K562 (cell line): ENCODE results near the gene HINT3. TPM values are rescaled to one million over a fixed set of nuclear protein-coding genes. Genes with fewer than 3 reads are reported as not detected.
A peak's percentile ranks its signal among the peaks of the same experiment; 100 is the strongest.

Experiments
- ATAC-seq: fragments of 200-7000 bp; cut with Tn5 transposase; 3 replicates; pipeline ENCODE4 v1.9.1; 2020; ENCODE audit warnings: moderate library complexity
- BruUV-seq: library from RNA; stranded (reverse); fragments of 400-500 nt; replicated peaks from 2 replicates; lab custom pipeline; 2021; lab: Mats Ljungman, UMichigan
- CTCF ChIA-PET: fragments of 300-600 bp; formaldehyde crosslinking; extraction: SDS; loops from one replicate; lab custom pipeline; 2021; ENCODE audit warnings: low intra/inter-chr PET ratio; lab: Yijun Ruan, JAX
- POLR2A ChIA-PET: fragments of 300-600, 350-650 bp; sonication (Branson Sonifier 250); formaldehyde crosslinking; extraction: SDS; loops from one replicate; lab custom pipeline; 2021; ENCODE audit warnings: antibody characterized with exemption, inconsistent platforms; lab: Yijun Ruan, JAX
- DNase-seq, 4 experiments: peaks; one replicate each; pipeline versions ENCODE4 v3.0.0 to v3.0.0-alpha.2; 2011 to 2018; ENCODE audit warnings: low spot score in 3 of 4, mixed read lengths in 3 of 4; ENCODE audit errors: extremely low read depth in 1 of 4
- FAIRE-seq: peaks from 2 replicates; lab custom pipeline; 2011; peaks lifted over from hg19 to GRCh38; lab: Jason Lieb, UNC
- H2AFZ ChIP-seq: 2 replicates; pipeline ENCODE4 v1.6.0; 2011; ENCODE audit warnings: low read depth, low read length, control low read depth, inconsistent platforms
- H3K27ac ChIP-seq: fragments of 200-600 bp; 3 replicates; pipeline ENCODE4 v1.8.0; 2011; ENCODE audit warnings: low read depth, mild to moderate bottlenecking, control low read depth, inconsistent platforms, low read length, moderate library complexity, mixed read lengths; ENCODE audit errors: extremely low read depth
- H3K27me3 ChIP-seq, 2 experiments: fragments of 300-600 bp in 1 of 2; 2 replicates in 1 of 2; 3 replicates in 1 of 2; pipeline versions ENCODE4 v1.6.0 to v1.8.0; 2011; ENCODE audit warnings: inconsistent platforms in 2 of 2, low read length in 2 of 2, mild to moderate bottlenecking in 1 of 2, mixed read lengths in 1 of 2, moderate library complexity in 1 of 2; ENCODE audit not compliant: control insufficient read depth in 2 of 2, insufficient read depth in 2 of 2
- H3K36me3 ChIP-seq: fragments of 300-600 bp; 3 replicates; pipeline ENCODE4 v1.8.0; 2011; ENCODE audit warnings: mild to moderate bottlenecking, low read length, inconsistent platforms; ENCODE audit not compliant: control insufficient read depth, insufficient read depth
- H3K4me1 ChIP-seq, 2 experiments: fragments of 200-600 bp in 1 of 2; replicated peaks in 1 of 2; 2 replicates in 1 of 2; 3 replicates in 1 of 2; pipeline versions ENCODE4 v1.5.1 to v1.8.0; 2011; ENCODE audit warnings: inconsistent platforms in 2 of 2, low read length in 2 of 2, mild to moderate bottlenecking in 1 of 2, mixed read lengths in 1 of 2, moderate library complexity in 1 of 2; ENCODE audit not compliant: control insufficient read depth in 2 of 2, insufficient read depth in 2 of 2
- H3K4me2 ChIP-seq: 2 replicates; pipeline ENCODE4 v1.6.1; 2011; ENCODE audit warnings: low read length, control low read depth, inconsistent platforms, mixed read lengths; ENCODE audit not compliant: insufficient read depth
- H3K4me3 ChIP-seq: fragments of 200-600 bp; sonication (generic), shearing (Covaris generic); 2 replicates; pipeline ENCODE4 v1.5.1; 2016; ENCODE audit warnings: control low read depth, inconsistent platforms
- H3K79me2 ChIP-seq: fragments of 200-600 bp; 3 replicates; pipeline ENCODE4 v1.8.0; 2011; ENCODE audit warnings: low read length, inconsistent platforms; ENCODE audit not compliant: control insufficient read depth, insufficient read depth
- H3K9ac ChIP-seq, 2 experiments: 2 replicates each; pipeline versions ENCODE4 v1.6.0 to v1.6.1; 2011; ENCODE audit warnings: low read depth in 2 of 2, low read length in 2 of 2, control low read depth in 1 of 2, inconsistent platforms in 1 of 2, mild to moderate bottlenecking in 1 of 2, mixed read lengths in 1 of 2; ENCODE audit not compliant: insufficient read depth in 1 of 2
- H3K9me1 ChIP-seq: one replicate; pipeline ENCODE4 v1.6.0; 2011; ENCODE audit warnings: inconsistent platforms, mild to moderate bottlenecking, low read length, moderate library complexity; ENCODE audit not compliant: control insufficient read depth, insufficient read depth
- H3K9me3 ChIP-seq: replicated peaks from 2 replicates; pipeline ENCODE4 v1.5.1; 2011; ENCODE audit warnings: low read depth, low read length, inconsistent platforms; ENCODE audit not compliant: control insufficient read depth, insufficient read depth
- H4K20me1 ChIP-seq: replicated peaks from 2 replicates; pipeline ENCODE4 v1.6.1; 2011; ENCODE audit warnings: low read length, inconsistent platforms, mixed read lengths; ENCODE audit not compliant: control insufficient read depth, insufficient read depth
- CTCF ChIP-seq, 3 experiments: IDR thresholded peaks in 2 of 3; conservative IDR thresholded peaks in 1 of 3; 2 replicates each; pipeline ENCODE4 v1.5.1; 2011 to 2012; ENCODE audit warnings: low read length in 3 of 3, mild to moderate bottlenecking in 3 of 3, control low read depth in 2 of 3, improper control_type of control experiment in 1 of 3, inconsistent platforms in 1 of 3, low read depth in 1 of 3, mixed read lengths in 1 of 3, moderate library complexity in 1 of 3; ENCODE audit not compliant: insufficient read depth in 2 of 3
- RAD21 ChIP-seq, 2 experiments: fragments of 250-450 bp in 1 of 2; fragments of 450-650 bp in 1 of 2; sonication (Bioruptor Pico) in 1 of 2; formaldehyde crosslinking in 1 of 2; IDR thresholded peaks in 1 of 2; conservative IDR thresholded peaks in 1 of 2; 2 replicates each; pipeline versions ENCODE4 v1.4.0 to v1.8.0; 2020 to 2022; ENCODE audit warnings: mild to moderate bottlenecking in 2 of 2, moderate library complexity in 1 of 2
- SMAD3 ChIP-seq: fragments of 450-650 bp; formaldehyde crosslinking; conservative IDR thresholded peaks from 2 replicates; pipeline ENCODE4 v1.4.0; 2020; ENCODE audit warnings: mild to moderate bottlenecking
- WGBS: fragments of 100-300 bp; shearing (Covaris generic); methylation state at CpG from one replicate; pipeline ENCODE4 v1.1.6; 2016; ENCODE audit warnings: low coverage, mixed read lengths; ENCODE audit not compliant: insufficient coverage; ENCODE audit errors: missing lambda C conversion rate; 5-methylcytosine and 5-hydroxymethylcytosine counted together
- in situ Hi-C: fragments of 300-500 bp; cut with MboI; formaldehyde crosslinking; loops from 4 replicates; pipeline ENCODE4 v1.15.0; 2018; ENCODE audit warnings: inconsistent platforms, mixed read lengths
- intact Hi-C: fragments of 100-400 bp; cut with micrococcal nuclease; formaldehyde crosslinking; loops from 2 replicates; pipeline ENCODE4 v1.14.2; 2022
- polyA plus RNA-seq, 8 experiments: library from polyadenylated mRNA; depleted of rRNA in 4 of 8; stranded (reverse) in 5 of 8; unstranded in 3 of 8; fragments of >200 nt; fragmentation: Nextera tagmentation in 2 of 8; fragmentation: Illumina TruSeq in 1 of 8; extraction: Ambion mirVana in 2 of 8; extraction: Trizol in 1 of 8; gene quantifications; 2 replicates each; pipeline versions ENCODE4 v1.2.1 to v1.2.3, GENCODE V29; 2011 to 2014; ENCODE audit warnings: inconsistent platforms in 1 of 8, missing spikeins in 1 of 8
- total RNA-seq, 7 experiments: library from RNA; depleted of rRNA in 6 of 7; stranded (reverse); fragments of >200 nt in 6 of 7; fragmentation: Illumina TruSeq in 2 of 7; extraction: Trizol in 2 of 7; gene quantifications; 2 replicates each; pipeline versions ENCODE4 v1.2.1 to v1.2.3, GENCODE V29; 2011 to 2021; ENCODE audit warnings: low replicate concordance in 1 of 7
- TF ChIP-seq, protein P1 (sequence below): sonication (generic); formaldehyde crosslinking; IDR thresholded peaks from 2 replicates; pipeline ENCODE4 v1.8.1; 2023; ENCODE audit warnings: mild to moderate bottlenecking, missing genetic modification reagents

Gene HINT3
- total and polyA plus RNA-seq, 9 of the 15 experiments (the other 6 are each of a cell fraction or from before 2014, with no cell fraction given), result 1.4 to 16.6 (median 10.8) TPM

DNA sequence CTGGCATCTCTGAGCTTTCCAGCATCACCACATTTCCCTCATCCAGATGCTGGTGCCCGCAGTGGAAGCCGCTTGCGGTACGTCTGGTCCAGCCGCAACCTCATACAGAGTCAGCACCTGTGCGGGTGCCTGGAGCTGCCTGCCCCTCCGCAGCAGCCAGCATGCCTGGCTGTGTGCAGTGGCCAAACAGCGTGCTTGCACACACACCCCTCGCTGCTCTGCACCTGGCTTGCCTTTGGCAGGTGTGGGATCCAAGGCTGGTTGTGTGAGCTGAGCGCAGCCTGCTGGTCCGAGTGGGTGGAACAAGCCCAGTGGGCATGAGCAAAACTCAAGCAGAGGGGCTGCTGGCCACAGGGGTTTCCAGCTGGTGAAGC, 3.1 kb upstream of the HINT3 start:
- Histone ChIP-seq H3K9ac (no peak overlapping the region; a peak in 1 of 4 replicates), H3K36me3 (no peaks in the 10 kb centered on the region), H3K4me3 (no peak overlapping the region), H3K27ac (no peak overlapping the region), H3K9me1 (no peaks in the 10 kb centered on the region), H3K9me3 (peaks cover 5% of the 10 kb centered on the region; the same call in 1 of the 2 replicates), H3K79me2 (peaks cover 17% of the 10 kb centered on the region), H3K27me3 (no peaks in the 10 kb centered on the region), H3K4me2 (no peak overlapping the region), H3K4me1 (peaks cover 37 to 52% of the 10 kb centered on the region in 2 experiments; a peak in 4 of 5 replicates), H2AFZ (no peak overlapping the region; the same call in 1 of the 2 replicates), H4K20me1 (no peaks in the 10 kb centered on the region)
- 94% methylated on average over 11 of the region's 11 CpGs for WGBS
- BruUV-seq, result no TSS peak
- TF ChIP-seq SMAD3 (CRISPR knock-in tag) (no peak), CTCF (IDR thresholded peaks at IDR 0.05 in 2 of 3, conservative IDR thresholded peaks at IDR 0.05 in 1 of 3; ENCODE audit: insufficient read depth in 2 of 3, low read depth in 1 of 3, low read length in 3 of 3) (peak; percentile 8 to 37 (median 28); a peak in 2 of 6 replicates), RAD21 (CRISPR knock-in tag; conservative IDR thresholded peaks at IDR 0.05 in 1 of 2, IDR thresholded peaks at IDR 0.05 in 1 of 2) (peak; percentile 15 to 36; a peak in 1 of 4 replicates)
- TF ChIP-seq, protein P1, sequence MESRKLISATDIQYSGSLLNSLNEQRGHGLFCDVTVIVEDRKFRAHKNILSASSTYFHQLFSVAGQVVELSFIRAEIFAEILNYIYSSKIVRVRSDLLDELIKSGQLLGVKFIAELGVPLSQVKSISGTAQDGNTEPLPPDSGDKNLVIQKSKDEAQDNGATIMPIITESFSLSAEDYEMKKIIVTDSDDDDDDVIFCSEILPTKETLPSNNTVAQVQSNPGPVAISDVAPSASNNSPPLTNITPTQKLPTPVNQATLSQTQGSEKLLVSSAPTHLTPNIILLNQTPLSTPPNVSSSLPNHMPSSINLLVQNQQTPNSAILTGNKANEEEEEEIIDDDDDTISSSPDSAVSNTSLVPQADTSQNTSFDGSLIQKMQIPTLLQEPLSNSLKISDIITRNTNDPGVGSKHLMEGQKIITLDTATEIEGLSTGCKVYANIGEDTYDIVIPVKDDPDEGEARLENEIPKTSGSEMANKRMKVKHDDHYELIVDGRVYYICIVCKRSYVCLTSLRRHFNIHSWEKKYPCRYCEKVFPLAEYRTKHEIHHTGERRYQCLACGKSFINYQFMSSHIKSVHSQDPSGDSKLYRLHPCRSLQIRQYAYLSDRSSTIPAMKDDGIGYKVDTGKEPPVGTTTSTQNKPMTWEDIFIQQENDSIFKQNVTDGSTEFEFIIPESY (CRISPR knock-in tag), result peak; percentile 83; the same call in 1 of the 2 replicates
- no peak for ATAC-seq
- FAIRE-seq, result no peak
- DNase-seq, result no peak
- POLR2A ChIA-PET, result interaction anchor here (0.6 to 3.8 kb wide), 4 partner anchors 10 to 1511 kb away, joined by 3 to 18 read pairs (median 5); no protein-coding TSS in a partner anchor
- intact Hi-C loops, result no loop called here
- in situ Hi-C loops, result no loop called here
- CTCF ChIA-PET, result interaction anchor here (1.4 kb wide), 1 partner anchor 95 kb away, joined by 5 read pairs; no protein-coding TSS in a partner anchor
